Neural progenitor cell (in vitro differentiated cells): Measurements from ENCODE around the gene DDX20. TPM values are rescaled to one million over a fixed set of nuclear protein-coding genes. Genes with fewer than 3 reads are reported as not detected.

Source experiments
- DNase-seq: peaks from one replicate; pipeline ENCODE4 v3.0.0-alpha.2; 2016; ENCODE audit warnings: low spot score
- H2AFZ ChIP-seq: fragments of 200-600 bp; sonication (generic); replicated peaks from 2 replicates; pipeline ENCODE4 v1.6.1; 2016; ENCODE audit warnings: antibody characterized with exemption
- H3F3A ChIP-seq: fragments of 200-600 bp; sonication (generic); 2 replicates; pipeline ENCODE4 v1.6.1; 2016; ENCODE audit warnings: antibody characterized with exemption, low read depth
- H3K27ac ChIP-seq: fragments of 200-600 bp; sonication (generic); 2 replicates; pipeline ENCODE4 v1.5.1; 2016; ENCODE audit warnings: mild to moderate bottlenecking
- H3K27me3 ChIP-seq: fragments of 200-600 bp; sonication (generic); 2 replicates; pipeline ENCODE4 v1.6.1; 2016; ENCODE audit warnings: mild to moderate bottlenecking, moderate library complexity
- H3K36me3 ChIP-seq: fragments of 200-600 bp; sonication (generic); 2 replicates; pipeline ENCODE4 v1.5.1; 2016
- H3K4me1 ChIP-seq: fragments of 200-600 bp; sonication (generic); 2 replicates; pipeline ENCODE4 v1.6.1; 2016; ENCODE audit warnings: mixed run types
- H3K4me2 ChIP-seq: fragments of 200-600 bp; sonication (generic); 2 replicates; pipeline ENCODE4 v1.6.1; 2016
- H3K4me3 ChIP-seq: fragments of 200-600 bp; sonication (generic); 2 replicates; pipeline ENCODE4 v1.5.1; 2016
- H3K79me2 ChIP-seq: fragments of 200-600 bp; sonication (generic); 2 replicates; pipeline ENCODE4 v1.6.1; 2016; ENCODE audit warnings: low read depth
- H3K9ac ChIP-seq: fragments of 200-600 bp; sonication (generic); 2 replicates; pipeline ENCODE4 v1.6.1; 2016
- H3K9me3 ChIP-seq: fragments of 200-600 bp; sonication (generic); 2 replicates; pipeline ENCODE4 v1.5.1; 2016; ENCODE audit warnings: low read depth
- H4K20me1 ChIP-seq: fragments of 200-600 bp; sonication (generic); 2 replicates; pipeline ENCODE4 v1.6.1; 2016; ENCODE audit warnings: low read depth
- H3K27ac Mint-ChIP-seq: 3 replicates; pipeline ENCODE4 v1.8.0; 2021; ENCODE audit warnings: mixed read lengths
- H3K27me3 Mint-ChIP-seq: 2 replicates; pipeline ENCODE4 v1.8.0; 2022; ENCODE audit warnings: low read depth, mild to moderate bottlenecking, inconsistent platforms, moderate library complexity, mixed read lengths; ENCODE audit not compliant: insufficient read depth
- H3K36me3 Mint-ChIP-seq: 3 replicates; pipeline ENCODE4 v1.8.0; 2021; ENCODE audit warnings: mixed read lengths
- H3K4me1 Mint-ChIP-seq: 3 replicates; pipeline ENCODE4 v1.8.0; 2021; ENCODE audit warnings: mixed read lengths
- H3K4me3 Mint-ChIP-seq: 3 replicates; pipeline ENCODE4 v1.8.0; 2021; ENCODE audit warnings: mild to moderate bottlenecking, moderate library complexity, mixed read lengths
- H3K9me3 Mint-ChIP-seq: 3 replicates; pipeline ENCODE4 v1.8.0; 2020; ENCODE audit warnings: mixed read lengths
- EZH2 ChIP-seq: fragments of 200-600 bp; sonication (generic); IDR thresholded peaks from 2 replicates; pipeline ENCODE4 v1.6.1; 2017; ENCODE audit warnings: antibody characterized with exemption, mild to moderate bottlenecking, moderate library complexity
- EZH2phosphoT487 ChIP-seq: fragments of 200-600 bp; sonication (generic); IDR thresholded peaks from 2 replicates; pipeline ENCODE4 v1.6.1; 2017; ENCODE audit warnings: antibody characterized with exemption
- total RNA-seq: library from RNA; depleted of rRNA; stranded (reverse); fragments of >200 nt; gene quantifications from 2 replicates; pipeline ENCODE4 v1.2.3, GENCODE V29; 2015; ENCODE audit warnings: low replicate concordance
- TF ChIP-seq, protein P1 (sequence below): fragments of 200-600 bp; sonication (generic); IDR thresholded peaks from 2 replicates; pipeline ENCODE4 v1.5.1; 2017; ENCODE audit warnings: antibody characterized with exemption, mild to moderate bottlenecking

DDX20 gene
- total RNA-seq, 1 donor from 2014 or later = 30.4 TPM

GRCh38 chr1:111730706-111731105, 25.0 kb upstream of the DDX20 start:
- Mint-ChIP-seq H3K36me3 (no peaks in the 10 kb centered on the region), H3K9me3 (no peaks in the 10 kb centered on the region), H3K4me3 (no peak overlapping the region), H3K4me1 (peaks cover 18% of the 10 kb centered on the region), H3K27me3 (peaks cover 3% of the 10 kb centered on the region), H3K27ac (no peak overlapping the region)
- H4K20me1 ChIP-seq = peaks cover 19% of the 10 kb centered on the region
- H3K36me3 ChIP-seq = no peaks in the 10 kb centered on the region
- TF ChIP-seq, protein P1, sequence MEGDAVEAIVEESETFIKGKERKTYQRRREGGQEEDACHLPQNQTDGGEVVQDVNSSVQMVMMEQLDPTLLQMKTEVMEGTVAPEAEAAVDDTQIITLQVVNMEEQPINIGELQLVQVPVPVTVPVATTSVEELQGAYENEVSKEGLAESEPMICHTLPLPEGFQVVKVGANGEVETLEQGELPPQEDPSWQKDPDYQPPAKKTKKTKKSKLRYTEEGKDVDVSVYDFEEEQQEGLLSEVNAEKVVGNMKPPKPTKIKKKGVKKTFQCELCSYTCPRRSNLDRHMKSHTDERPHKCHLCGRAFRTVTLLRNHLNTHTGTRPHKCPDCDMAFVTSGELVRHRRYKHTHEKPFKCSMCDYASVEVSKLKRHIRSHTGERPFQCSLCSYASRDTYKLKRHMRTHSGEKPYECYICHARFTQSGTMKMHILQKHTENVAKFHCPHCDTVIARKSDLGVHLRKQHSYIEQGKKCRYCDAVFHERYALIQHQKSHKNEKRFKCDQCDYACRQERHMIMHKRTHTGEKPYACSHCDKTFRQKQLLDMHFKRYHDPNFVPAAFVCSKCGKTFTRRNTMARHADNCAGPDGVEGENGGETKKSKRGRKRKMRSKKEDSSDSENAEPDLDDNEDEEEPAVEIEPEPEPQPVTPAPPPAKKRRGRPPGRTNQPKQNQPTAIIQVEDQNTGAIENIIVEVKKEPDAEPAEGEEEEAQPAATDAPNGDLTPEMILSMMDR = no peak
- TF ChIP-seq EZH2 = no peak
- TF ChIP-seq EZH2phosphoT487 = no peak
- DNase-seq = no peak
- H3K4me3 ChIP-seq = no peak overlapping the region
- no peak overlapping the region for H3K27ac ChIP-seq
- H3K27me3 ChIP-seq = no peaks in the 10 kb centered on the region
- no peak overlapping the region for H3K4me2 ChIP-seq
- peaks cover 20% of the 10 kb centered on the region for H3F3A ChIP-seq
- no peak overlapping the region for H3K9ac ChIP-seq
- H3K79me2 ChIP-seq = peaks cover 22% of the 10 kb centered on the region
- H3K4me1 ChIP-seq = peaks cover 37% of the 10 kb centered on the region
- no peak overlapping the region for H2AFZ ChIP-seq
- H3K9me3 ChIP-seq = no peaks in the 10 kb centered on the region

GRCh38 chr1:111731956-111732355, 23.7 kb upstream of the DDX20 start:
- peaks cover 18% of the 10 kb centered on the region for H3K4me1 Mint-ChIP-seq
- TF ChIP-seq, protein P1 = no peak
- TF ChIP-seq EZH2 = no peak
- no peak for TF ChIP-seq EZH2phosphoT487
- H3K79me2 ChIP-seq = peaks cover 25% of the 10 kb centered on the region
- peaks cover 7% of the 10 kb centered on the region for H3K27me3 Mint-ChIP-seq
- H3F3A ChIP-seq = peaks cover 27% of the 10 kb centered on the region
- H3K27ac ChIP-seq = no peak overlapping the region
- no peak overlapping the region for H2AFZ ChIP-seq
- H4K20me1 ChIP-seq = peaks cover 30% of the 10 kb centered on the region
- no peak overlapping the region for H3K4me2 ChIP-seq
- DNase-seq = no peak
- H3K36me3 ChIP-seq = no peaks in the 10 kb centered on the region
- no peaks in the 10 kb centered on the region for H3K9me3 Mint-ChIP-seq
- no peak overlapping the region for H3K4me3 Mint-ChIP-seq
- peaks cover 45% of the 10 kb centered on the region for H3K4me1 ChIP-seq
- no peak overlapping the region for H3K4me3 ChIP-seq
- no peak overlapping the region for H3K27ac Mint-ChIP-seq
- H3K9me3 ChIP-seq = no peaks in the 10 kb centered on the region
- no peaks in the 10 kb centered on the region for H3K36me3 Mint-ChIP-seq
- no peaks in the 10 kb centered on the region for H3K27me3 ChIP-seq
- H3K9ac ChIP-seq = no peak overlapping the region

DNA sequence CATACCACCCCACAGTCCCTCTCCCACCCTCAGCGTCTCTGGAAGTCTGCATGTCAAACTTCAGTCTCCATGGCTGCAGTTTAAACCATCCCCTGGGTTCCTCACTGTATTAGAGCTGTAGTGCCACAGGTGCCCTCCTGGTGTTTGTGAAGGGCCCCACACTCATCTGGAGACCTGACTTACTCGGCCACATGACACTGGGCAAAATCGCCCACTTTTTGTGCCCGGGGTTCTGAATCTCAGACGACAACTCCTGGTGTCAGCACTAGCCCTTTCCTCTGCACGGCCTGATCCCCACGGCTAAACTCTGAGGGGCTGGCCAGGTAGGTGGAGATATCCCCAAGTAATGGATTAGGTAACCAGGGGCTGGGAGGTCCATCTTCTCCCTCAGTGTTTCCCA, 23.0 kb upstream of the DDX20 start:
- no peak overlapping the region for H3K27ac Mint-ChIP-seq
- Histone ChIP-seq H3K9ac (no peak overlapping the region), H3K36me3 (no peaks in the 10 kb centered on the region), H3K9me3 (no peaks in the 10 kb centered on the region), H3K4me3 (no peak overlapping the region), H3K4me2 (no peak overlapping the region), H2AFZ (no peak overlapping the region), H3K27me3 (peaks cover 6% of the 10 kb centered on the region), H3K27ac (no peak overlapping the region), H3F3A (peaks cover 35% of the 10 kb centered on the region), H4K20me1 (peaks cover 38% of the 10 kb centered on the region), H3K79me2 (peaks cover 33% of the 10 kb centered on the region), H3K4me1 (peaks cover 52% of the 10 kb centered on the region)
- H3K36me3 Mint-ChIP-seq = no peaks in the 10 kb centered on the region
- no peak overlapping the region for H3K4me3 Mint-ChIP-seq
- H3K4me1 Mint-ChIP-seq = peaks cover 18% of the 10 kb centered on the region
- peaks cover 13% of the 10 kb centered on the region for H3K27me3 Mint-ChIP-seq
- TF ChIP-seq, protein P1 = no peak
- TF ChIP-seq EZH2 = no peak
- no peak for TF ChIP-seq EZH2phosphoT487
- DNase-seq = no peak
- H3K9me3 Mint-ChIP-seq = no peaks in the 10 kb centered on the region
